Activated T-cell treated with anti-CD3 and anti-CD28 coated beads, Interleukin-2, amount 50 U/mL, for 72 hours (primary cell): ENCODE data around the gene C1GALT1. TPM values are rescaled to one million over a fixed set of nuclear protein-coding genes. Genes with fewer than 3 reads are reported as not detected.
A peak's percentile ranks its signal among the peaks of the same experiment; 100 is the strongest.
"Not testable (repeated sequence)": the region's sequence is repeated elsewhere in the genome, so short reads cannot be mapped to it uniquely, and the experiment has no call there.

Experiments used
- ATAC-seq, 2 donors: fragments of 150-1000 bp; cut with Tn5 transposase; replicated peaks in 1 of 2; 2 replicates each; pipeline ENCODE4 v1.10.0; 2021; ENCODE audit warnings: moderate library complexity in 2 of 2, mild to moderate bottlenecking in 1 of 2
- DNase-seq, 2 donors: peaks; one replicate each; pipeline ENCODE4 v3.0.0; 2021 to 2022; ENCODE audit warnings: mixed read lengths in 1 of 2
- H3K27ac Mint-ChIP-seq: one replicate; pipeline ENCODE4 v1.8.0; 2022; ENCODE audit warnings: mild to moderate bottlenecking, moderate library complexity, mixed read lengths
- H3K27me3 Mint-ChIP-seq: one replicate; pipeline ENCODE4 v1.8.0; 2022; ENCODE audit warnings: low read depth, mixed read lengths
- H3K36me3 Mint-ChIP-seq, 2 donors: one replicate each; pipeline ENCODE4 v1.8.0; 2022; ENCODE audit warnings: mixed read lengths in 2 of 2, mild to moderate bottlenecking in 1 of 2; ENCODE audit not compliant: insufficient read depth in 2 of 2
- H3K4me1 Mint-ChIP-seq: one replicate; pipeline ENCODE4 v1.8.0; 2022; ENCODE audit warnings: low read depth, mixed read lengths
- H3K4me3 Mint-ChIP-seq, 2 donors: one replicate each; pipeline ENCODE4 v1.8.0; 2022; ENCODE audit warnings: mild to moderate bottlenecking in 2 of 2, mixed read lengths in 2 of 2, moderate library complexity in 2 of 2
- H3K9me3 Mint-ChIP-seq, 2 donors: one replicate each; pipeline ENCODE4 v1.8.0; 2022; ENCODE audit warnings: mixed read lengths in 2 of 2
- total RNA-seq, 2 donors: library from RNA; stranded (reverse); gene quantifications; one replicate each; pipeline ENCODE4 v1.2.3, GENCODE V29; 2022

Gene C1GALT1
- total RNA-seq, 2 donors from 2014 or later, result 31.0 to 31.8 TPM

- Mint-ChIP-seq H3K4me1 (peaks cover 20% of the 10 kb centered on the region), H3K9me3 (peaks cover 8 to 10% of the 10 kb centered on the region in 2 donors), H3K36me3 (peaks cover 4 to 11% of the 10 kb centered on the region in 2 donors), H3K27me3 (no peaks in the 10 kb centered on the region), H3K4me3 (no peak overlapping the region), H3K27ac (no peak overlapping the region)
- DNase-seq (no peak), ATAC-seq (no peak)
Observed at GRCh38 chr7:7152315-7152714, 30.0 kb upstream of the C1GALT1 start.

GRCh38 chr7:7154355-7154754 lies 28.0 kb upstream of the C1GALT1 start:
- not testable (repeated sequence) for H3K4me3 Mint-ChIP-seq, H3K27ac Mint-ChIP-seq, ATAC-seq, H3K27me3 Mint-ChIP-seq, DNase-seq
- H3K4me1 Mint-ChIP-seq, result peaks cover 34% of the 10 kb centered on the region
- H3K9me3 Mint-ChIP-seq, result peaks cover 8 to 10% of the 10 kb centered on the region in 2 donors
- H3K36me3 Mint-ChIP-seq, result peaks cover 4 to 11% of the 10 kb centered on the region in 2 donors

- DNase-seq, result no peak
- peaks cover 45% of the 10 kb centered on the region for H3K4me1 Mint-ChIP-seq
- H3K27me3 Mint-ChIP-seq, result no peaks in the 10 kb centered on the region
- peak overlapping the region; percentile 14 to 73 for H3K4me3 Mint-ChIP-seq
- peaks cover 8 to 10% of the 10 kb centered on the region in 2 donors for H3K9me3 Mint-ChIP-seq
- ATAC-seq, result no peak
- peak overlapping the region; percentile 41 for H3K27ac Mint-ChIP-seq
- peaks cover 4 to 13% of the 10 kb centered on the region in 2 donors for H3K36me3 Mint-ChIP-seq
Observed at GRCh38 chr7:7156663-7157062, 25.7 kb upstream of the C1GALT1 start.

GRCh38 chr7:7157177-7157886 lies 25.0 kb upstream of the C1GALT1 start:
- H3K4me1 Mint-ChIP-seq, result peaks cover 45% of the 10 kb centered on the region
- ATAC-seq, result peak; percentile 95 to 97
- no peaks in the 10 kb centered on the region for H3K27me3 Mint-ChIP-seq
- H3K27ac Mint-ChIP-seq, result peak overlapping the region; percentile 41
- H3K9me3 Mint-ChIP-seq, result peaks cover 8 to 10% of the 10 kb centered on the region in 2 donors
- peak; percentile 54 to 55 for DNase-seq
- peak overlapping the region; percentile 14 to 73 for H3K4me3 Mint-ChIP-seq
- peaks cover 4 to 13% of the 10 kb centered on the region in 2 donors for H3K36me3 Mint-ChIP-seq

GRCh38 chr7:7157887-7158271 lies 24.5 kb upstream of the C1GALT1 start:
- Mint-ChIP-seq H3K27ac (peak overlapping the region; percentile 41), H3K9me3 (peaks cover 8 to 10% of the 10 kb centered on the region in 2 donors), H3K36me3 (peaks cover 4 to 13% of the 10 kb centered on the region in 2 donors), H3K4me1 (peaks cover 45% of the 10 kb centered on the region), H3K4me3 (peak overlapping the region; percentile 14 to 73), H3K27me3 (no peaks in the 10 kb centered on the region)
- no peak for DNase-seq
- ATAC-seq, result no peak

- Mint-ChIP-seq H3K36me3 (peaks cover 0 to 11% of the 10 kb centered on the region in 2 donors), H3K9me3 (peaks cover 6 to 10% of the 10 kb centered on the region in 2 donors), H3K4me1 (peaks cover 47% of the 10 kb centered on the region), H3K27me3 (no peaks in the 10 kb centered on the region), H3K4me3 (peak overlapping the region; percentile 78 to 90), H3K27ac (peak overlapping the region; percentile 88)
- DNase-seq, result no peak
- no peak for ATAC-seq
Observed at GRCh38 chr7:7159063-7159658, 23.2 kb upstream of the C1GALT1 start.

- peaks cover 24% of the 10 kb centered on the region for H3K4me1 Mint-ChIP-seq
- H3K27ac Mint-ChIP-seq, result no peak overlapping the region
- H3K36me3 Mint-ChIP-seq, result peaks cover 0 to 2% of the 10 kb centered on the region in 2 donors
- no peak for DNase-seq
- H3K27me3 Mint-ChIP-seq, result no peaks in the 10 kb centered on the region
- no peak for ATAC-seq
- peaks cover 2 to 4% of the 10 kb centered on the region in 2 donors for H3K9me3 Mint-ChIP-seq
- no peak overlapping the region for H3K4me3 Mint-ChIP-seq
Observed at GRCh38 chr7:7164591-7164990, 17.8 kb upstream of the C1GALT1 start.

GRCh38 chr7:7165372-7165771 lies 17.0 kb upstream of the C1GALT1 start:
- DNase-seq (no peak), ATAC-seq (no peak)
- Mint-ChIP-seq H3K4me3 (no peak overlapping the region), H3K9me3 (peaks cover 4% of the 10 kb centered on the region in 2 donors), H3K4me1 (peaks cover 17% of the 10 kb centered on the region), H3K27ac (no peak overlapping the region), H3K27me3 (no peaks in the 10 kb centered on the region), H3K36me3 (peaks cover 0 to 2% of the 10 kb centered on the region in 2 donors)

- Mint-ChIP-seq H3K36me3 (peaks cover 0 to 2% of the 10 kb centered on the region in 2 donors), H3K4me3 (no peak overlapping the region), H3K27ac (no peak overlapping the region), H3K4me1 (peaks cover 16% of the 10 kb centered on the region), H3K27me3 (no peaks in the 10 kb centered on the region), H3K9me3 (peaks cover 5% of the 10 kb centered on the region in 2 donors)
- ATAC-seq (no peak), DNase-seq (no peak)
Observed at GRCh38 chr7:7166318-7166717, 16.0 kb upstream of the C1GALT1 start.

GRCh38 chr7:7169296-7169695 lies 13.0 kb upstream of the C1GALT1 start:
- peaks cover 3 to 9% of the 10 kb centered on the region in 2 donors for H3K36me3 Mint-ChIP-seq
- peaks cover 13% of the 10 kb centered on the region for H3K4me1 Mint-ChIP-seq
- no peak overlapping the region for H3K27ac Mint-ChIP-seq
- no peak overlapping the region for H3K4me3 Mint-ChIP-seq
- DNase-seq (no peak), ATAC-seq (no peak)
- no peaks in the 10 kb centered on the region for H3K27me3 Mint-ChIP-seq
- peaks cover 8 to 11% of the 10 kb centered on the region in 2 donors for H3K9me3 Mint-ChIP-seq

- Mint-ChIP-seq H3K27me3 (no peaks in the 10 kb centered on the region), H3K9me3 (peaks cover 10 to 11% of the 10 kb centered on the region in 2 donors), H3K36me3 (peaks cover 7 to 9% of the 10 kb centered on the region in 2 donors), H3K4me3 (no peak overlapping the region), H3K4me1 (peaks cover 16% of the 10 kb centered on the region), H3K27ac (no peak overlapping the region)
- no peak for DNase-seq
- ATAC-seq, result no peak
Observed at GRCh38 chr7:7173956-7174632, 8.2 kb upstream of the C1GALT1 start.

- Mint-ChIP-seq H3K27ac (no peak overlapping the region), H3K4me3 (no peak overlapping the region), H3K36me3 (peaks cover 5 to 9% of the 10 kb centered on the region in 2 donors), H3K9me3 (peaks cover 8 to 10% of the 10 kb centered on the region in 2 donors), H3K27me3 (no peaks in the 10 kb centered on the region), H3K4me1 (peaks cover 16% of the 10 kb centered on the region)
- no peak for DNase-seq
- no peak for ATAC-seq
Observed at GRCh38 chr7:7175075-7175695, 7.2 kb upstream of the C1GALT1 start.
